ENCODE measurements around the gene RHBDL3.

DNA sequence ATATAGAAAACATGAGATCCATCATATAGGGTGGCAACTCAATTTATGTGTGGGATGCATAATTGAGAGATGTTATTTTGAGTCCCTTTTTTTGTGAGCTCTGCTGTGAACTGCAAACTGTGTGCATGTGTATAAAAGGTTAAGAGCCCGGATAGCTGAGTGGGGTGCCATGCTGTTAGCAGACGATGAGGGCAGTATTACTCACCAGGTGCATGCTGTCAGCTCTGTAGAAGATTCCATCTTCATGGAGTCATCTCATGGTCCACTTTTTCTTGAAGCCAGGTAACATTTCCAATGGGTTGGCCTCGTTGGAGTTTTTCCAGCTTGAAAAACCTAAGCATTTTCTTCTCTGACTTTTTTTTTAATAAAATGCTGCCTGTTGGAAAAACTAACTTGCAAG, 43.0 kb upstream of the RHBDL3 start:
- TF ChIP-seq POLR2A (IDR thresholded peaks at IDR 0.05; ENCODE audit: control extremely low read depth in 1 of 2, low read depth in 2 of 2, low read length in 2 of 2) = no peak
- TF ChIP-seq, protein P1, sequence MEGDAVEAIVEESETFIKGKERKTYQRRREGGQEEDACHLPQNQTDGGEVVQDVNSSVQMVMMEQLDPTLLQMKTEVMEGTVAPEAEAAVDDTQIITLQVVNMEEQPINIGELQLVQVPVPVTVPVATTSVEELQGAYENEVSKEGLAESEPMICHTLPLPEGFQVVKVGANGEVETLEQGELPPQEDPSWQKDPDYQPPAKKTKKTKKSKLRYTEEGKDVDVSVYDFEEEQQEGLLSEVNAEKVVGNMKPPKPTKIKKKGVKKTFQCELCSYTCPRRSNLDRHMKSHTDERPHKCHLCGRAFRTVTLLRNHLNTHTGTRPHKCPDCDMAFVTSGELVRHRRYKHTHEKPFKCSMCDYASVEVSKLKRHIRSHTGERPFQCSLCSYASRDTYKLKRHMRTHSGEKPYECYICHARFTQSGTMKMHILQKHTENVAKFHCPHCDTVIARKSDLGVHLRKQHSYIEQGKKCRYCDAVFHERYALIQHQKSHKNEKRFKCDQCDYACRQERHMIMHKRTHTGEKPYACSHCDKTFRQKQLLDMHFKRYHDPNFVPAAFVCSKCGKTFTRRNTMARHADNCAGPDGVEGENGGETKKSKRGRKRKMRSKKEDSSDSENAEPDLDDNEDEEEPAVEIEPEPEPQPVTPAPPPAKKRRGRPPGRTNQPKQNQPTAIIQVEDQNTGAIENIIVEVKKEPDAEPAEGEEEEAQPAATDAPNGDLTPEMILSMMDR (IDR thresholded peaks at IDR 0.05; ENCODE audit: control extremely low read depth in 1 of 3, insufficient read depth in 1 of 3, low read depth in 1 of 3, low read length in 3 of 3) = no peak; a peak in 1 of 4 replicates
- no peak for TF ChIP-seq RFX5 (IDR thresholded peaks at IDR 0.05; ENCODE audit: borderline replicate concordance, low read depth, low read length)
- TF ChIP-seq SIX5 (IDR thresholded peaks at IDR 0.05; ENCODE audit: low read depth, low read length) = no peak
- TF ChIP-seq CREB1 (IDR thresholded peaks at IDR 0.05) = no peak
- no peak for TF ChIP-seq ZNF274 (IDR thresholded peaks at IDR 0.05; ENCODE audit: borderline replicate concordance, extremely low read depth, low read length)
- TF ChIP-seq, protein P2, sequence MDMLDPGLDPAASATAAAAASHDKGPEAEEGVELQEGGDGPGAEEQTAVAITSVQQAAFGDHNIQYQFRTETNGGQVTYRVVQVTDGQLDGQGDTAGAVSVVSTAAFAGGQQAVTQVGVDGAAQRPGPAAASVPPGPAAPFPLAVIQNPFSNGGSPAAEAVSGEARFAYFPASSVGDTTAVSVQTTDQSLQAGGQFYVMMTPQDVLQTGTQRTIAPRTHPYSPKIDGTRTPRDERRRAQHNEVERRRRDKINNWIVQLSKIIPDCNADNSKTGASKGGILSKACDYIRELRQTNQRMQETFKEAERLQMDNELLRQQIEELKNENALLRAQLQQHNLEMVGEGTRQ (IDR thresholded peaks at IDR 0.05; ENCODE audit: low read length) = no peak
- TF ChIP-seq TBP (IDR thresholded peaks at IDR 0.05; ENCODE audit: low read depth, low read length) = no peak
- TF ChIP-seq EZH2 (IDR thresholded peaks at IDR 0.05; ENCODE audit: low read depth, low read length, severe bottlenecking) = no peak
- no peak for TF ChIP-seq POLR2AphosphoS5 (IDR thresholded peaks at IDR 0.05; ENCODE audit: low read depth, low read length)
- TF ChIP-seq SUZ12 (IDR thresholded peaks at IDR 0.05; ENCODE audit: low read length) = no peak
